Pancreas (tissue), 10 donors: ENCODE data around the gene COMMD7. TPM values are rescaled to one million over a fixed set of nuclear protein-coding genes. Genes with fewer than 3 reads are reported as not detected.

ENCODE experiments used
- ATAC-seq, 4 donors: fragments of 200-7000 bp; cut with Tn5 transposase; one replicate each; pipeline versions ENCODE4 v1.8.0 to v1.9.1; 2020; ENCODE audit warnings: mild to moderate bottlenecking in 4 of 4, moderate library complexity in 4 of 4
- DNase-seq, 6 donors: peaks; one replicate each; pipeline ENCODE4 v3.0.0-alpha.2; 2020
- FAIRE-seq: peaks from 2 replicates; lab custom pipeline; 2012; peaks lifted over from hg19 to GRCh38; lab: Jason Lieb, UNC
- H3K27ac ChIP-seq, 4 donors: fragments of 200-600 bp; sonication (generic); 1 replicate in 3 of 4; 2 replicates in 1 of 4; pipeline versions ENCODE4 v1.5.0 to v1.8.0; 2020
- H3K27me3 ChIP-seq, 4 donors: fragments of 200-600 bp; one replicate each; pipeline ENCODE4 v1.8.0; 2021
- H3K36me3 ChIP-seq, 3 donors: fragments of 200-600 bp; sonication (generic) in 1 of 3; one replicate each; pipeline versions ENCODE4 v1.5.0 to v1.8.0; 2020 to 2021
- H3K4me1 ChIP-seq, 3 donors: fragments of 200-600 bp; one replicate each; pipeline ENCODE4 v1.8.0; 2021
- H3K4me3 ChIP-seq, 4 donors: fragments of 200-600 bp; sonication (generic) in 2 of 4; one replicate each; pipeline versions ENCODE4 v1.5.0 to v1.8.0; 2020 to 2021
- H3K9me3 ChIP-seq, 4 donors: fragments of 200-600 bp; one replicate each; pipeline ENCODE4 v1.8.0; 2021
- WGBS, 2 donors: extraction: QIAGEN DNeasy Blood & Tissue Kit; methylation state at CpG; one replicate each; pipeline ENCODE4 v1.1.7; 2013; 5-methylcytosine and 5-hydroxymethylcytosine counted together
- intact Hi-C, 3 donors: fragments of 100-400 bp; cut with DNase I; formaldehyde crosslinking; loops; one replicate each; pipeline versions ENCODE4 v1.11.1 to v1.14.2; 2022
- polyA plus RNA-seq, 2 donors: library from polyadenylated mRNA; stranded (reverse); fragments of 200-250 nt; gene quantifications; one replicate each; pipeline ENCODE4 v1.2.3, GENCODE V29; 2013
- total RNA-seq, 6 donors: library from RNA; stranded (reverse); fragmentation: NEBNext Ultra II Directional in 4 of 6; extraction: Animal tissue kit (Norgen Biotek cat#: 25700) in 4 of 6; gene quantifications; one replicate each; pipeline versions ENCODE4 v1.2.1 to v1.2.4, GENCODE V29; 2021 to 2023
- TF ChIP-seq, protein P1 (sequence below), 4 donors: fragments of 200-600 bp; sonication (generic) in 3 of 4; IDR thresholded peaks; one replicate each; pipeline versions ENCODE4 v1.5.0 to v1.8.0; 2021; ENCODE audit warnings: antibody characterized with exemption in 4 of 4
- donor health status: healthy with polysubstance abuse.
- donor health status: DM: no; HTN: no; CAD: no; lungs with moderate emphysema.
- donor health status: DM: no; HTN: no; CAD: no.
- donor health status: control.
- donor health status: control.
- donor health status: Bipolar disorder and iron deficiency.
- donor health status: DM: yes; HTN: yes; CAD: no.
- donor health status: DM: no; HTN: no; CAD: no.
- donor health status: DM: no; HTN: no; CAD: no.
- donor health status: DM: yes; HTN: yes; CAD: no.

COMMD7 gene
- total and polyA plus RNA-seq, 8 donors: 12.9 to 29.1 (median 16.4) TPM

- H3K4me3 ChIP-seq: no peak overlapping the region
- FAIRE-seq: no peak
Observed at GRCh38 chr20:32789896-32790750, 46.9 kb upstream of the COMMD7 start.

GRCh38 chr20:32787168-32787567 is 43.9 kb upstream of the COMMD7 start:
- FAIRE-seq: no peak
- intact Hi-C loops: loop anchor here in 1 of 3 donors (10.0 kb wide), 1 partner anchor 308 kb away; no protein-coding TSS in a partner anchor
- peaks cover 0 to 37% (median 0%) of the 10 kb centered on the region in 3 donors for H3K36me3 ChIP-seq
- no peak for ATAC-seq
- H3K9me3 ChIP-seq: no peaks in the 10 kb centered on the region
- H3K27me3 ChIP-seq: no peaks in the 10 kb centered on the region
- TF ChIP-seq, protein P1, sequence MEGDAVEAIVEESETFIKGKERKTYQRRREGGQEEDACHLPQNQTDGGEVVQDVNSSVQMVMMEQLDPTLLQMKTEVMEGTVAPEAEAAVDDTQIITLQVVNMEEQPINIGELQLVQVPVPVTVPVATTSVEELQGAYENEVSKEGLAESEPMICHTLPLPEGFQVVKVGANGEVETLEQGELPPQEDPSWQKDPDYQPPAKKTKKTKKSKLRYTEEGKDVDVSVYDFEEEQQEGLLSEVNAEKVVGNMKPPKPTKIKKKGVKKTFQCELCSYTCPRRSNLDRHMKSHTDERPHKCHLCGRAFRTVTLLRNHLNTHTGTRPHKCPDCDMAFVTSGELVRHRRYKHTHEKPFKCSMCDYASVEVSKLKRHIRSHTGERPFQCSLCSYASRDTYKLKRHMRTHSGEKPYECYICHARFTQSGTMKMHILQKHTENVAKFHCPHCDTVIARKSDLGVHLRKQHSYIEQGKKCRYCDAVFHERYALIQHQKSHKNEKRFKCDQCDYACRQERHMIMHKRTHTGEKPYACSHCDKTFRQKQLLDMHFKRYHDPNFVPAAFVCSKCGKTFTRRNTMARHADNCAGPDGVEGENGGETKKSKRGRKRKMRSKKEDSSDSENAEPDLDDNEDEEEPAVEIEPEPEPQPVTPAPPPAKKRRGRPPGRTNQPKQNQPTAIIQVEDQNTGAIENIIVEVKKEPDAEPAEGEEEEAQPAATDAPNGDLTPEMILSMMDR (IDR thresholded peaks at IDR 0.05): no peak
- no peak overlapping the region for H3K4me3 ChIP-seq
- no peaks in the 10 kb centered on the region for H3K4me1 ChIP-seq
- WGBS, 2 donors: 91 to 93% methylated on average over 16 of the region's 16 CpGs
- DNase-seq: no peak
- H3K27ac ChIP-seq: no peak overlapping the region

More at GRCh38 chr20:32789896-32790750, 46.9 kb upstream of the COMMD7 start:
- intact Hi-C loops: loop anchor here in 1 of 3 donors (10.0 kb wide), 1 partner anchor 305 kb away; no protein-coding TSS in a partner anchor
- Histone ChIP-seq H3K9me3 (no peaks in the 10 kb centered on the region), H3K27me3 (no peaks in the 10 kb centered on the region), H3K4me1 (no peaks in the 10 kb centered on the region), H3K27ac (no peak overlapping the region), H3K36me3 (peaks cover 0 to 37% (median 0%) of the 10 kb centered on the region in 3 donors)
- DNase-seq (peak; percentile 53 to 90 (median 74)), ATAC-seq (peak; percentile 84 to 98 (median 96))
- 59 to 64% methylated on average over 6 of the region's 6 CpGs for WGBS, 2 donors
- TF ChIP-seq, protein P1 (IDR thresholded peaks at IDR 0.05): peak; percentile 91 to 99 (median 98)

- Histone ChIP-seq H3K27me3 (no peaks in the 10 kb centered on the region), H3K9me3 (no peaks in the 10 kb centered on the region), H3K27ac (no peak overlapping the region), H3K4me1 (no peaks in the 10 kb centered on the region), H3K36me3 (peaks cover 0 to 31% (median 0%) of the 10 kb centered on the region in 3 donors), H3K4me3 (no peak overlapping the region)
- ATAC-seq (no peak), DNase-seq (no peak), FAIRE-seq (no peak)
- intact Hi-C loops: loop anchor here in 1 of 3 donors (10.0 kb wide), 1 partner anchor 309 kb away; no protein-coding TSS in a partner anchor
- WGBS, 2 donors: 87 to 93% methylated on average over 16 of the region's 16 CpGs
- TF ChIP-seq, protein P1 (IDR thresholded peaks at IDR 0.05): no peak
Observed at GRCh38 chr20:32786059-32786760, 42.9 kb upstream of the COMMD7 start.

- intact Hi-C loops: loop anchor here in 1 of 3 donors (5.0 to 10.0 kb wide), 2 partner anchors 102 to 310 kb away; no protein-coding TSS in a partner anchor
- no peak overlapping the region for H3K4me3 ChIP-seq
- no peaks in the 10 kb centered on the region for H3K27me3 ChIP-seq
- ATAC-seq (no peak), FAIRE-seq (no peak), DNase-seq (no peak)
- H3K27ac ChIP-seq: no peak overlapping the region
- peaks cover 0 to 29% (median 0%) of the 10 kb centered on the region in 3 donors for H3K36me3 ChIP-seq
- TF ChIP-seq, protein P1 (IDR thresholded peaks at IDR 0.05): no peak
- 88 to 94% methylated on average over 13 of the region's 13 CpGs for WGBS, 2 donors
- no peaks in the 10 kb centered on the region for H3K9me3 ChIP-seq
- no peaks in the 10 kb centered on the region for H3K4me1 ChIP-seq
Observed at GRCh38 chr20:32784369-32785080, 41.3 kb upstream of the COMMD7 start.
